Measurements from ENCODE around the gene LRRC37A.
"Not testable (repeated sequence)": the region's sequence is repeated elsewhere in the genome, so short reads cannot be mapped to it uniquely, and the experiment has no call there.

Gene LRRC37A

GRCh38 chr17:46286764-46287221 is 8.1 kb upstream of the LRRC37A start:
- in situ Hi-C loops (cut with HindIII; ENCODE audit: low sequenced_read_pairs), result not testable (repeated sequence)

DNA sequence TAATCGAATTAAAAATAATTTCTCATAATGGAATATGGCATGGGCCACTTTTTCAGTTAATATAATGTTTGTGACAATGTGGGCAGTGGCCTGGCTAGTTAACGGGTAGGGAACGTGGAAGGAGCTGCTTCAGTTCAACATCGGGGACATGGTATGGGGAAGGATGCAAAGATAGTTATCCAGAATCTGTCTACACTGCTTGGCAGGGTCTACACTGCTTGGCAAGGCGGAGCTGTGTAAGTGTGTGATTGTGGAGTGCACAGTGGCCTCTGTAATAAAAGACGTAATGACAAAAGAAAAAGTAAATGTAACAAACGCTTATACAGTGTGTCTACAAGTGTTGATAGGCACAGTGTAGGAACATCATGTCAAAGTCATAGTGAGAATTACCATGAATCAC is 7.3 kb upstream of the LRRC37A start:
- in situ Hi-C loops (cut with HindIII; ENCODE audit: low sequenced_read_pairs), result not testable (repeated sequence)

DNA sequence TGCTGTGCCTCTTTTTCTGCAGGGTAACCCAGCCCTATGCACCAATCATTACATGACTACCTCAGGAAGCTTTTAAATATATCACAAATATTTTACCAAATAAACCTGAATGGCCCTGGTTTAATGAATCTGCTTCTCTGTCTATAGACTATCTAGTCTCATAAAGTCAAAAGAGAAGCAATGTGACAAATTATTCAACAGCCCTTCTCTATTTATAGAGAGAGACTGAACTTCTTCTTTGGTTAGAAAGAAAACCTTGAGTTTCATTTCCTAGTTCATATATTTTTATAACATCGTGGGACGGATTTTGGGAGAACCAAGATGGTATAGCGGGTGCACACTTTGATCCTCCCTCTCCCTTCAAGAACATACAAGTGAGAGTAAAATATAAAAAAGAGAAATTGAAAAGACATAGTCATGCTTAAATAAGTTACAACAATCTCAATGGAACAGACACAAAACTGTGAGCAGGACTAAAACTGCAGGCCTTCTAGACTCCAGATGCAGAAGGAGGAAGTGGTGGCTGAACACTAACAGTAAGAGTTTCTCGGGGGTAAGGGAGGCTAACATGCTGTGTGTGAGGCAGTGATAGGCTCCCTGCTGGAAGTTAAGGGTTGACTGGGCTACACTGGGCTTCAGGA is 3.9 kb upstream of the LRRC37A start:
- in situ Hi-C loops (cut with HindIII; ENCODE audit: low sequenced_read_pairs), result not testable (repeated sequence)

GRCh38 chr17:46291618-46292017 is 3.3 kb upstream of the LRRC37A start:
- in situ Hi-C loops (cut with HindIII; ENCODE audit: low sequenced_read_pairs), result not testable (repeated sequence)

- in situ Hi-C loops (cut with HindIII; ENCODE audit: low sequenced_read_pairs), result not testable (repeated sequence)
Observed at GRCh38 chr17:46341220-46341619, 46.3 kb downstream of the LRRC37A start.

DNA sequence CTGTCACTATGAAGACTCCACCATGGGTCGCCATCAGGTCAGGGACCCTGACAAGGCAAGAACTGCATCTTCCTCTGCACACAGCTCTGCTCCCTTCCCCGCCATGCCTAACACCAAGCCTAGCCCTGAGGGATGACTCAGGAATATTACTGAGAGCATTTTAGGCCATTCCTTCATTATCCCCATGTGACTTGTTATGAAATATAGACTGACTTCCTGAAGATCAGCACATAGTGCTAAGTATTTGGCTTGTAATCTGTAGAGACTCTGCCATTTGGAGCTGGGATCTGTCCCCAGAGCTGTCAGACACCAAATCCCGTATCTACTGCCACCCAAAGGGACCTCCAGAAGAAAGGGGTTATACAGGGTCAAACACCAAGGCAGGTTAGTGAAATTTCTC is 47.2 kb downstream of the LRRC37A start:
- in situ Hi-C loops (cut with HindIII; ENCODE audit: low sequenced_read_pairs), result not testable (repeated sequence)

DNA sequence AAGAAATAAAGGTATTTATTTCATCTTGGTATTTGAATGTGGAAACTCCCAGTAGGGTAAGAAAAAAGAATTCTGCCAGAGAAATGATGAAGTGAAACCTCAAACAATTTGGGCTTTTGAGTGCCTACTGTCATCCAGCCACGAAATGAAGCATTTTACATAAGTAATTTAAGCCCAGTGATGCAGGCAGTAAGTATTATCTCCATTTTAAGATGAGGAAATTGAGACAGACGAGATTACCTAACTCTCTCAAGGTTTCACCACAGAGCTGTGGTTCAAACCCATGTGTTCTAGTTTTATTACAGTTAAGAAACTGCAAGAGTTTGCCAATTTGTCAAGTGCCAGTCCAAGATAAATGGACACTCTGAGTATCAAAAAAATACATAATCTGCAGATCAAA is 53.4 kb downstream of the LRRC37A start:
- in situ Hi-C loops (cut with HindIII; ENCODE audit: low sequenced_read_pairs), result not testable (repeated sequence)

DNA sequence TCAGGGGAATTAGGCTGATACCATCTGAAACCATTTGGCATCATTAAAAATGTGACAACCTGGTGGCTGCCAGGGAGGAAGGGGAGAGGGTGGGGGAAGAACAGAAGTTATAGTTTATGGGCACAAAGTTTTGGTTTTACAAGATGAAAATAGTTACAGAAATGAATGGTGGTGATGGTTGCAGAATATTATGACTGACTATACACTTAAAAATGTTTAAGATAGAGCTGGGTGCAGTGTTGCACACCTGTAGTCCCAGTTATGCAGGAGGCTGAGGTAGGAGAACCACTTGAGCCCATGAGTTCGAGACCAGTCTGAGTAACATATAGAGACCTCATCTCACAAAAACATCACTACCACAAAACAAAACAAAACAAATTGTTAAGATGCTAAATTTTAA is 54.1 kb downstream of the LRRC37A start:
- in situ Hi-C loops (cut with HindIII; ENCODE audit: low sequenced_read_pairs), result not testable (repeated sequence)

DNA sequence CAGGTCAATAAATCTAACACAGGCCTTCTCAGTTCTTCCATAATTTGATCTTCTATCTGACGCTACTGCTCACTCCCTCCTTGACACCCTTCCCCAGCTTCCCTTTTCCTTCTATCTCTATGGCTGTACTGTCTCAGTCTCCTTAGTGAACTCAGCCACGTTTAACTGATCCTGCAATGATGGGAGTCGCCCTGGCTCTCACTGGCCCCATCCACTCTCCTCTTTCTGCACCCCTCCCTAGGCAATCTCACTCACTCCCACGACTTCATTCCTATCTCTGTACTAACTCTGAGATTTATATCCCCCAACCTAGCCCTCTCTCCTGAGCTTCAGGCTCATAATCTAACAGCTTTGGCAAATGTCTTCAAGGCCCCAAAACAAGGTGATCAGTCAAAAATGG is 58.9 kb downstream of the LRRC37A start:
- in situ Hi-C loops (cut with HindIII; ENCODE audit: low sequenced_read_pairs), result not testable (repeated sequence)

- in situ Hi-C loops (cut with HindIII; ENCODE audit: low sequenced_read_pairs), result not testable (repeated sequence)
Observed at GRCh38 chr17:46361145-46361735, 66.3 kb downstream of the LRRC37A start.

- in situ Hi-C loops (cut with HindIII; ENCODE audit: low sequenced_read_pairs), result not testable (repeated sequence)
Observed at GRCh38 chr17:46361755-46362154, 66.8 kb downstream of the LRRC37A start, which contains the start of gene ARL17B. Gene ARL17B, minus strand, starts transcription at chr17:46361766. Its CDS starts 3,369 bp downstream, at chr17:46358397.

GRCh38 chr17:46367520-46367919 is 72.6 kb downstream of the LRRC37A start:
- in situ Hi-C loops (cut with HindIII; ENCODE audit: low sequenced_read_pairs), result not testable (repeated sequence)

- in situ Hi-C loops (cut with HindIII; ENCODE audit: low sequenced_read_pairs), result not testable (repeated sequence)
Observed at GRCh38 chr17:46372236-46373229, 77.6 kb downstream of the LRRC37A start.

GRCh38 chr17:46373418-46373817 is 78.5 kb downstream of the LRRC37A start:
- in situ Hi-C loops (cut with HindIII; ENCODE audit: low sequenced_read_pairs), result not testable (repeated sequence)

DNA sequence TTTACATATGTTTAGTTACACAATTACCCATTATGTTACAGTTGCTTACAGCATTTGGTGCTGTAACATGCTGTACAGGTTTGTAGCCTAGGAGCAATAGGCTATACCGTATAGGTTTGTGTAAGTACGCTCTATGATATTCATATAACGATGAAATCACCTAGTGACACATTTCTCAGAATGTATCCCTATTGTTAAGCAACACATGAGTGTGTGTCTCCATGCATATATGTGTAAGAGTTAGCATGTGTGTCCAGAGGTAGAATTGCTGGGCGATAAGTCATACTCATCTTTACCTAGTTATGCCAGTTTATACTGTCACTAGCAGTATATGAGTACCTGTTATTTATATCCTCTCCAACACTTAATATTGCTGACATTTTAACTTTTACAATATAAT is 88.2 kb downstream of the LRRC37A start:
- in situ Hi-C loops (cut with HindIII; ENCODE audit: low sequenced_read_pairs), result not testable (repeated sequence)

DNA sequence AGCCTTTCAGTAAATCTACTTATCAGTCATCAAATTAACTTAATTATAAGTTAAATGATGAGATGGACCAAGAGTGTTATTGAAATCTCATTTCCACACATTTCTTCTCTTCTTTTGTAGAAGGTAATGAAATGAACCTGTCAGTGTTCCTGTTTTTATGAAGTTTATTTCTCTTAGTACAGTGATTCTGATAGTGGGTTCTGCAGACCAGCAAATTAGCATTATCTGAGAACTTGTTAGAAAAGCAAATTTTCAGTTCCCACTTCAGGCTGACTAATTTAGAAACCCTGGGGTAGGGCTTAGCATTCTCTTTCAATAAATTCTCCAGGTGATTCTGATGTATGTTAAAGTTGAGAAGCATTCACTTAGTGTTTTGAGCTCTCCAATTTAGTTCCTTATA is 90.6 kb downstream of the LRRC37A start:
- in situ Hi-C loops (cut with HindIII; ENCODE audit: low sequenced_read_pairs), result not testable (repeated sequence)

Data from DLD1 (cell line).